GM19328 (cell line): Measurements from ENCODE around the gene TMEM128.
"Not testable (repeated sequence)": the region's sequence is repeated elsewhere in the genome, so short reads cannot be mapped to it uniquely, and the experiment has no call there.

Experiments used
- ATAC-seq: cut with Tn5 transposase; IDR thresholded peaks from one replicate; pipeline ENCODE4 v1.9.1; 2021; ENCODE audit warnings: mild to moderate bottlenecking, moderate library complexity; ENCODE audit not compliant: unreplicated experiment

TMEM128 gene

GRCh38 chr4:4202510-4202909, 45.5 kb downstream of the TMEM128 start:
- ATAC-seq, result no peak

- ATAC-seq, result no peak
These were observed 47.4 kb downstream of the TMEM128 start for GRCh38 chr4:4200624-4201023.

- ATAC-seq, result no peak
These were observed 52.7 kb downstream of the TMEM128 start for GRCh38 chr4:4195354-4195753.

GRCh38 chr4:4188557-4188956, 59.5 kb downstream of the TMEM128 start:
- not testable (repeated sequence) for ATAC-seq
